ENCODE results near the gene PRDM1.

PRDM1 gene

DNA sequence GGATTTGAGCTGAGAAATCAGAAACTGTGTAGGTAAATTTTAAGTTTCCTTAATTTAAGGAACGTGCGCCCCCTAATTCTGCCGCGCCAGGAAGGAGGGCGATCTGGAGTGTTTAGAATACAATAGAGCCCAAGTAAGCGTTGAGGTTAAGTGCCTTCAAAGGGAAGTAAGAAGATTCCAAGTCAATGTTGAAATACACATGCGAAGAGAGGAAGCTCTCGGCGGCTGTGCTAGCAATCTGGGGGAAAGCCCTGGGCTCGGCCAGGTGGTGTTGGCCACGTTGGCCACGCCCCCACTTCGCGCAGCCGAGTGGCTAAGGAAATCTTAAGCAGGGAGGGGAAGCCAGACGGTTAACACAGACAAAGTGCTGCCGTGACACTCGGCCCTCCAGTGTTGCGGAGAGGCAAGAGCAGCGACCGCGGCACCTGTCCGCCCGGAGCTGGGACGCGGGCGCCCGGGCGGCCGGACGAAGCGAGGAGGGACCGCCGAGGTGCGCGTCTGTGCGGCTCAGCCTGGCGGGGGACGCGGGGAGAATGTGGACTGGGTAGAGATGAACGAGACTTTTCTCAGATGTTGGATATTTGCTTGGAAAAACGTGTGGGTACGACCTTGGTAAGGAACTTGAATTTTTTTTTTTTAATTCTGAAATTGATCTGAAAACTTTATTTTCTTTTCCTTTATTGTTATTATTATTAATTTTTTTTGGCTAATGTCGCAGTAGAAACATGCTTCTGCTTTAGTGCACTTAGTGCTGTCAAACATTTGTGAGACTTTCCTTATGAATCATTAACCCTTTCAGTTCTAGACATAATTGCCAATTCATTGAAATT lies at the start of gene PRDM1:
TSS of gene PRDM1 (plus strand) at position 353 of the 830 bp plus-strand sequence. CDS start at position 571, 218 bp downstream.
- peak; percentile 73 for DNase-seq

DNA sequence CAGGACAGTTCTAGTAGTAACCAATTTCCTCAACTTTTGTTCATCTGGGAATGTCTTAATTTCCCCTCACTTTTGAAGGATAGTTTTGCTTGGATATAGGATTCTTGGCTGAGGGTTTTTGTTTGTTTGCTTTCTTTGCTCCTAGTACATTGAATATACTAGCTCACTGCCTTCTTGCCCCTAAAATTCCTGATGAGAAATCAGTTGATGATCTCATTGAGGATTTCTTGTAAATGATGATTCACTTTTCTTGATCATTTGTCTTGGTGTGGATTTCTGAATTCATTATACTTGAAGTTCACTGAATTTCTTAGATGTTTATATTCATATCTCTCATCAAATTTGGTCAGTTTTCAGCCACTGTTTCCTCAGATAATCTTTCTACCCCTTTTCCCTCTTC lies 49.1 kb upstream of the PRDM1 start:
- DNase-seq, result no peak

DNA sequence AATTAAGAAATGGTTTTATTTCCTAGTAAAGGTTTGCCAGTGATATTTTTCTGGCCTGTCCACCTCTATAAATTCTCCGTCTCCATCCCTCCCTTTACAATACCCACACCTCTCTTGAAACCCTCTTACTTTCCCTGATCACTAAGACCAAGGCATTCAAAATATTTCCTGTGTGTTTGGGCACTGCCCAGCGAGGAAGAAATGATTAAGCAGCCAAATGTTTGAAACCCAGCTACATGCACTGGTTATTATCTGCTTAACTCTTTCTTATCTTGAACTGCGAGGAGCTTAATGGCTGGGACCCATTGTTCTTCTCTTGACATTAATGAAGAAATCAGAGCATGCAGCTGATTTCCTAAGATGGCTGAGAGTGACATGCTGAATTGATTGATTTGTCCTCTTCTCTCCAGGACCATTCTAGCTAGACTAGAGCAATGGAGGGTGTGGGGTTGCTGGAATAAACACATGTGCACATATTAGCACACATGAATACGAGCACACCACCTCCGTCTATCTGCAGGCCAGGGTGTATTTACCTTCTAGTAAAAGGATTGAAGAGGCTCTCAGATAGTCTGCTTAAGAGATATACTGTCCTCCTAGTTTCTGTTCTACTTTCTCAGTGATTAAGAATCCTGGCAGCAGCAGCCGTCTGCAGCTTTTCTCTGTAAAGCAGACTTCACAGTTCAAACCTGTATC lies 46.1 kb upstream of the PRDM1 start:
- no peak for DNase-seq

DNA sequence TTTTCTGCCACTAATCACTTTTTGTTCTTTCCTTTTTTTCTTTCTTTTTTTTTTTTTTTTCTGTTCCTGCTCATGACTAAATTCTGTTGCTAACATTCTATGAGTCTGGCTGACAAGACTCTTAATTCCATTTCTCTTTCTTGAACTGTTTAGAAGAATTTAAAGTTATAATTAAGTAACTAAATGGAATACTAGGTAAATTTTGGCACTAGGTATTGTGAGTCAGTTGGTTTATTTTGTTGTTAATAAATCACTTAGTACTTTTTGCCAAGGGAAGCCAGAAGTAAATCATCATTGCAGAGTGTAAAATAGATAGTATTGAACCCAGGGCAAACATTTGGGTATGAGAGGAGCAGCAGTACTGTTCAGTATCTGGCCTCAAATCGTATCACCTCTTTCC lies 42.0 kb upstream of the PRDM1 start:
- DNase-seq, result no peak

DNA sequence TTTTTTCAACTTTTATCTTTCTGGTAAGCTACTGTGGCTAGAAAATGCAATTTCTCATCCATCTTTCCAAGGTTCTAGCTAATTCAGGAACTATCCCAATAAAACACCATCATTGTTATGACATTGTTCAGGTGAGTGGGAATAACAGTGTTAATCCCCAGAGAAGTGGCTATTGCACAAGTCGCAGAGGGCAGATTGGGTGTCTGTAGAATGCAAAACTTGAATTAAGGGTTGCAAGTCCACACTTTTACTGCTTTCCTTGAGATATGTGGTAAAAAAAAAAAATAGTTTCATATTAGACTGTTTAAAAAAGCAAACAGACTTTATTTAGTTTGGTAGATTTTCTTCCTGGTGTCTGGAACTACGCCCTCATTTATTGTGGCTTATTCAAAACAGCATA lies 41.1 kb upstream of the PRDM1 start:
- no peak for DNase-seq

DNA sequence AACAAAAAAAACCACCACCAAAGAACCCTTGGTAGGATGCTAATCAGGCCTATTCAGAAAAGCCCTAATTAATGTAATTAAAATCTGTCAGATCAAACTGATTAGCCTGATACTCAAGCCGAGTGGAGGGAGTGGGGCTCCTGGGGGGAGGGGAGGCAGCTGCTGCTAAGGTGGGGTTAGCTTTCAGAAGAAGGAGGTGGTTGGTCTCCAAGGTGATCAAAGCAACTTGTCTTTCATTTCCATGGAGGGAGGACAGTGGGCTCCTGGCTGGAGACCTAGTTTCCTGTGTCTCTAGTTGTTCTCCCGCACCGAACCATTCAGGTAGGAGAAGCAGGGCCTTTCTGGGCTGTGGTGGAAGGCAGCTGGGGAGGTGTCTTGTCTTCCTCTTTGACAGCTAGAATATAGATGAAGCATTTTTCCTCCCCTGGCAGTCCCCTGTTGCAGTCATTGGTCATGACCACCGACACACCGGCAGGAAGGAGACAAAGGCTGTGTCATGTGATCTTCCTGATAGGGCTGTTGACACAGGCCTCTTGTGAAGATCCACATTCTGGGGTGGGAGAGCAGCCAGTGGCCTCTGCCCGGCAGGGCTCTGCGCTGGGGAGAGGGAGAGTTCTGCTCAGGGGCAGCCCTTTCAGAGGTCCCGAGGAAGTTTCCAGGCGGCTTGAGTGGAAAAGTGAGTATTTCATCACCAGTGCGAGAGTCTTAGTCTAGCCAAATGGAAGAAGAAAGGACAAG lies 39.9 kb upstream of the PRDM1 start:
- no peak for DNase-seq

DNA sequence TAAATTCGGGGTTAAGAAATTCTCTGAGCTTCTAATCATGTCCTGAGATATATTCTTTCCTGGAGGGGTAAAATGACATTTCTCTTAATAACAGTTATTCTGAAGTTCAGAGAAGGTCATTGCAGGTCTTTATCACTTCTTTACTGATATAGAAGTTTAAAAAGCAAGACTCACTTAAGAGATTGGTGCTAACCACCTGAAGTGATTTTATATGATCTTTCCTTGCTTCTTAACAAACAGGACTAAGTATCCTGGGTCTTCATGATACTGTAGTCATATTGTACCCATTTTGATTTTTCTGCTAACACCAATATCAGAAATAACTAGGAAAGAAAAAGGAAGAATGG lies 39.3 kb upstream of the PRDM1 start:
- DNase-seq, result no peak

DNA sequence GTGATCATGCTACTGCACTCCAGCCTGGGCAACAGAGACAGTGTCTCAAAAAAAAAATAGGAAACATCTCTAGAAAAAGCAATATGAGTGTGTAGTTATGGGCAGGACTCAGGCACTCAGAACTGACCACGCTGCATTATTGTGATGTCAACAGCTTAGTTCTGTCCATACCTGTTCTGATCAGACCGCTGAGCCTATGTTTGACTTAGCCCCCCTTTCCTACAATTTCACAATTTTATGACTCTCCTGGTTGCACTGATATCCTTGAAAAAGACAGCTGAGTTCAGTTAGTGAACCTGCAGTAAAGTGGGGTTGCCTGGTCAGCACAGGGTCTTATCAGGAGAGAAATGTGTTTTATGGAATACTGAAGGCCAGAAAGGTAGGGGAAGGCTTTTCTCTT lies 37.8 kb upstream of the PRDM1 start:
- DNase-seq, result no peak

DNA sequence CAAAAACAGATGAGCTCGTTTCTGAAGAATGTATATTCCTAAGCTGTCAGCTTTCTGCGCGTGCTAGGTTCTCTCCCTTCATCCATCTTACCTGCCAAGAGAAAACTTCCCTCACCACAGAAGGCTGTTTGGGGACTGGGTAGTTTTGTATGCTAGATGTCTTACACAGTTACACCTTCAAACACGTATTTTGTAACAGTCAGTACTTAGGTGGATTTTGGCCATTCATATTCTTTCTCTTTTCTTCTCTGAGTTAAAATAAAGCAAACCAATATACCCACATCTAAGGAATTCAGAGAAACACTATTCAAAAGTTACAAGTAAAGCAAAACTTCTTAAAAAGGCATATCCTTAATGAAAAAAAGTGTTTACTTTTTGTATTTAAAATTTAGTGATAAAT lies 35.6 kb upstream of the PRDM1 start:
- DNase-seq, result no peak

DNA sequence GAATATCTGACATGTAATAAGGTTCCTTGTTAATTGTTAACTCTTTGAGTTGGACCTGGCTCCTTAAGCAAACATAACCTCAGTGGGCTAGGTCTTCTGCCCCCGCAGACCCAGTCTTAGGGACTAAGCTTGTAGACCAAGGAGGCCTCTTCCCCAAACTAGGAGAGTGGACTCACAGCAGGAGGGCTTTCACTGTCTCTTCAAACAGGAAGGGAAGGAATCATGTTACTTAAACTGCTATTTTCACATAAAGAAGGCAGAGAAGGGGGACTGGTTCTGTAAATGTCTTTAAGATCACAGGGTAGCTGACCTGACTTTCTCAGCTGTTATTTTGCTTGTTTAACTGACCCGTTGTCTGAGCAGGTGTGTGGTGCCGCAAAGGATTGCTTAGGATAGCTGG lies 34.9 kb upstream of the PRDM1 start:
- no peak for DNase-seq

DNA sequence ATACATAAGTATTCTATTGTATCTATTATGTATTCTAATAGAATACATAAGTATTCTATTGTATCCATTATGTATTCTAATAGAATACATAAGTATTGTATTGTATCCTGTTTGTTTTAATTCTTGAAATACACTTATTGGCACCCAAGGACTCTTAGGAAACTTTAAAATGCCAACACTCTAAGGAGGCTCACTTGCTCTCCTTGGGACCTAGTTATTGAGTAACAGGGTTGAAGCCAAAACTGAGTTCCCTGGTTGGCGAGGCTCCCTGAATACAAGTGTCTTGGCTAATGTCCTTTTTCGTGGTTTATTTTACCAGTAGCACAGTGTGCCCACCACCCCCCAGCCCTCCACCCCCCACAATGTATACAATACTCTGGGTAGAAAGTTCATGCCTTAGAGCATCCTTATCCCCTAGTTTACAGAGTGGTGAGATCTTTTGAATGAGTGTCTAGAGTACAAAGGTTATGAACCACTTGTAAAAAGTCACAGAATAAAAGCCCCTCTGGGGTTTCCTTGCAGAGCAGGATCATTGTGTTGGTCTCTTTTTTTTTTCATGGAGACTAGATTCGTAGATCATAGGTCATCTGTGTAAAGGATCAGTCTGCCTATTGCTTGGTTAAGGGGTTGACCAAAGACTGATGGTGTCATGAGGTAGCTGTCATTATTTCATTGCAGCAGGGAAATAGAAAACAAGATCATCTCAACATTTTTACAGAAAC lies 32.5 kb upstream of the PRDM1 start:
- DNase-seq, result no peak

DNA sequence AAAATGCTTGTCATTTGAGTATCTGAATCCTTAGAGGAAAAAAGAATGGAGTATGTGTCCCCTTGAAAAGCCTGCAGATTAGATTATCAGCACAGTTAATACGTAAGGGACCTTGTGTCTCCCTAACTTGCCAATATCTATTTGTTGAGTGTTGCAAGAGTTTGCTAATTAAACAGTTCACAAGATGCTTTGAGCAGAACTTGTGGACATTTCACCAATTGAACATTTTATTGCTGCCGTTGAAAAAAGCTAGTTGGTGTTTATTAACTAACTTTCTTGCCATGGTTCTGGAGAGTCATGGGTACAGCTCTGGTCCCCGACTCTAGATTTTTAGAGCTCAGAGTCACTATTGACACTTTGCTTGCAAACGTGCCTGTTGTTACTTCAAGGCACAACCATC lies 30.6 kb upstream of the PRDM1 start:
- DNase-seq, result no peak

DNA sequence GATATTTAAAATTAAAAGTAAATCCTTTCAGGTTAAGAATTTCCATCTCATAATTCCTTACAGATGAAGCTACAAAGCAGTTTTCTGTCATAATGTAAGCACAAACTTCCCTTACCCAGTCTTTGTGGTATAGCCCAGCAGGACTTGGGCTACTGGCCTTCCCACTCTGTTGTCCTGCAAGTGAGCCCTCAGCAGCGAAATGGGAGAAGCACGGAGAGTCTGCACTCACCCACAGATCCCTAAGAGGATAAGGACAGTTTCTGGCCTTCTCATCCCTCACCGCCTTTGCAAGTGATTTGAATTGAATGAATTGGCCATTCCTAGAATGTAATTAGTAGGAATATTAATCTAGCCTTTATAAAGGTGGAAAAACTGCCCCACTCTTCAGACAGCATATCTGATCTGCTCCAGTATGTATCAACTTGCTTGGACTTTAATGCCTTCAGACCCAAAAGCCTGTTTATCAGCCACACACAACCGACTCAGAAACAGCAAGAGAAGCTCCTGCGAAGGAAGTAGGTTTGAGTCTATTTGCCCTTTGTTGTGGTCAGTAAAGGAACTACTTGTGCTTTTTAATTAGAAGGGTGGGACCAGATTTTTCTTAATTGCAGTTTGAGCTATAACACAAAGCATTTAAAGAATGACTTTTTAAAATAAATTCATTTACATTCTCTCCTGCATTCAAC lies 29.9 kb upstream of the PRDM1 start:
- DNase-seq, result no peak

DNA sequence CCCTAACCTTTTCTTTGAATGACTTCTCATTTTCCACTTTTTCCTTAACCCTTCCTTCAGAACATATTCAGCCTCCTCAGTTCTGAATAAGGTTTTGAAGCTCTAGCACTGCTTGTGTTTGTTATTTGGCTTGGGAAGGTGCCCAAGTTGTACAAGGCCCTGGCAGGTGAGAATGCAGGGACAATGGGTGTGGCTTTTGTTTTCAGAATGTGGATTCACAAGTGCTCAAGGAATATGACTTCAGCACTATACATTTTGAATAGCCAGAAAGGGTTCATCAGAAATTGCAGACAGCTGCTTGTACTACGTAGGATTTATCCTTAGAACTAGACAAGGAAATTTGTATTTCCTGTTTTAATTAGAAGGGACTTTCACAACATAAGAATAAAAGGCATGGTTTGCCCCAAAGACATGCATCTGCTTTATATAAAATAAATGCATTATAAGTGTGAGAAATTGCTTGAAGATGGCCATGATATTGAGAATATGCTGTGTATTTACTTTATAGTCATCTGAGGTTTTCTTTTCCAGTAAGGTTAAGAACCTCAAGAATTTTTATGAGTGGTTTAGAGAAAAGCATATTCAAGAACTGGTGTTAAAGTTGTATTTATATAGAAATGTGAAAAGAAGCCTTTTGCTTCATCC lies 29.3 kb upstream of the PRDM1 start:
- no peak for DNase-seq

DNA sequence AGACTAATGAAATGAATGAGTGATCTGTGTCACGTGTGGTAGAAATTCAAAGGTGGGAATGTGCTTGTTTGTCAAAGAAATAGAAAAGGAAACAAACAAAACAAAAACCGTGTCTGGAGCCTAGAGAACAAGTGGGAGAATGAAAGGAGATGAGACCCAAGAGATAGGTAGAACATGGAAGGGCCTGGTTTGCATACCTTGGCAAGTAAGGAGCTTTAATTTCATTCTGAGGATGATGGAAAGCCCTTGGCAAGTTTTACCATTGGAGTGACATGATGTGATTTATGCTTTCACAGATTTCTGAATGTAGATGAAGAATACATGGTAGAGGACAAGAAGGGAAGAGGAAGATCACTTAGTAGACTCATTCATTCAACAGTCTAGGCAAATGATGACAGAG lies 26.8 kb upstream of the PRDM1 start:
- DNase-seq, result no peak

DNA sequence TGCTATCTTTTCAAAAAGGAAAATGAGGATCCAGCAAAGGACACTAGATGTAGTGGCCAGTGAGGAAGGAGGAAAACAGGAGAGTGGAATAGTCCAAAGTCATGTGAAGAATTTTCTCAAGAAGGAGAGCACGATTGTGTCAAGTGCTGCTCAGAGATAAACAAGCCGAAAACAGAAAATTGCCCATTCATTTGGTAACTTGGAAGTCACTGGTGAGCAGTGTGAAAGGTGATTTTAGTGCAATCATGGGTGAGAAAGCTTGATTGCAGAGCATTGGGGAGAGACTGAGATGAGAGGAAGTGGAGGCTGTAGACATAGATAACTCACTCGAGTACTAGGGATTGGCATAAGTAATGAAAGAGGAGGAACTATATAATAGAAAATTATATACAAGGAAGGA lies 26.0 kb upstream of the PRDM1 start:
- DNase-seq, result no peak

DNA sequence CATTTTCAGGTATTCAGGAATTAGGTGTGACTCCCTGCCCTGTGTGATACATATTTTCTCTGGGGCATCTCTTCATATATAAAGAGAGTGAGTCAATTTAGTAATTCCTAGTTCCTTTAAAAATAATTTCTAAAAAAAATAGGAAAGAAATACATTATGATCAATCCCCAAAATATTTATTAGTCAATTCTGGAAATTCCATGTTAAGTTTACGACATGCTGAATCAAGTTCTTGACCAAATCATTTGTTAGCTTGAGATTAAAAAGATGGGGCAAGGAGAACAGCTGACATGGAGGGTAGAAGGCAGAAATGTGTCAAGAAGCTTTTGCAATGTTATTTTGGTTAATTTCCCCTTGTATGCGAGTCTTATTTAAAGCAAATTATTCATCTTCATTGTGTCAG lies 22.7 kb upstream of the PRDM1 start:
- DNase-seq, result no peak

DNA sequence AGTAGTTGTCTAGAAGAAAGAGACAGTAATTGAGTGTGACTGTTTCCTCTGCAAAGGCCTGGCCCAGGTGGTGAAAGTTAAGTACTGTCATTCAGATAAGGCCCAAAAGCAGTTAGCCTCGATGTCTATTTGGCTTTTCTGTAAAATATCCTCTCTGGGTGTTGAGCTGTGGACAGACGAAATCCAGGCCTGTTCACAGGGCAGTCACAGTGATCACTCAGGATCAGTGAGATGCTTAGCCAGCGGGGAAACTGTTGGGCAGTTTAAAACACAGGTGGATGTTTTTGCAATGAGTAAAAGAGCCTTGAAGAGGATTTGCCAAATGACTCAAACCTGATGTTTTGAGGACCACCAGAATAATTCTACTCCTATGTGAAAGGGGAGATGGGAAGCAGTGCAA lies 22.0 kb upstream of the PRDM1 start:
- no peak for DNase-seq

DNA sequence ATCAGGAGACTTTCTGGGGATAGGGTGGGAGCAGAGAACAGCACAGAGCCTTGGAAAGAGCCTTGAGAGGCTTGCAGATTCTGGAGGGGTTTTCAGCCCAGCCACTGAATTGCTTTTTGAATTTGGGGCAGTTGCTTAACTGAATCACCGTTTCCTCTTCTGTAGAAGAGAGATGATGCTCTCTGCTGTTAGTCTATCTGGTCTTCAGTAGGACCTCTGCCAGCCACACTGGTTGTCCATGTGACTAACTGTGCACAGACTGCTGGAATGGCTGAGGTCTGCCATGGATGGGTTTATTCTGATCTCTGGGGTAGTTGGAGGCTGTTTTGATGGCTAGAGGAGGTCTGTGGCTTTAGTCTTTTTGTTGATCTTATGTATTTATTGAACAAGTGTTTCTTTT lies 21.4 kb upstream of the PRDM1 start:
- DNase-seq, result no peak

DNA sequence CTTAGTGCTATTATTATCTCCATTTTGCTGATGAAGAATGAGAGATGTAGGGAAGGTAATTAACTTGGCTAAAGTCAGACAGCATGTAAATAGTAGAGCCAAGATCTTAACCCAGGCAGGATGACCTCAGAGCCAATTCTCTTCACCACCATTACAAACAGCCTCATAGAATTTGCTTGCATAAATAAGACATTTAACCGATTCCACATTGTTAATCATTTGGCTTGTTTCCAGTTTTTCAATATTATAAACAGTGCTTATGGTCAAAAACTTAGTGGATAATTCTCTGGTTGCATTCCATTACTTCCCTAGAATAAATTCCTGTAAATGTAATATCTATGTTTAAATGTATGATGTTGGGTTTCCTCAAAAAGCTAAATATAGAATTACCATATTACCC lies 19.1 kb upstream of the PRDM1 start:
- no peak for DNase-seq

DNA sequence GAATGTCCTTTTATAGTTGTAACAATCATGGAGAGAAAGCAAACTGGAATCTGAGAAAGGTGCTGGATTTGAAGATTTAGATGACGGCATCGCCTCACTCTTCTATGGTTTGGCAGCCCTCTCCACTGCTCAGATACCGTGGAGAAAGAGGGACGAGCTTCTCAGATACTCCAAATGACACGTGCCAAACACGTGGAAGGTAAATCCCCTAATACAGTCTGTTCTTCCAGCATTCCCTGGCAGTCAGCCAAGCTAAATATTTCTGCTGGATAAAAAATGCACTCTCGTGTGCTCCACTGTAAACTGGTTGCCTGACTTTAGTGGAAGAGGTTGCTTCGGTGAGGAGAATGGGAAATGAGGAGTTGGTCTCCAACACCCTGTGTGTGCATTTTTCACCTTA lies 16.7 kb upstream of the PRDM1 start:
- no peak for DNase-seq

DNA sequence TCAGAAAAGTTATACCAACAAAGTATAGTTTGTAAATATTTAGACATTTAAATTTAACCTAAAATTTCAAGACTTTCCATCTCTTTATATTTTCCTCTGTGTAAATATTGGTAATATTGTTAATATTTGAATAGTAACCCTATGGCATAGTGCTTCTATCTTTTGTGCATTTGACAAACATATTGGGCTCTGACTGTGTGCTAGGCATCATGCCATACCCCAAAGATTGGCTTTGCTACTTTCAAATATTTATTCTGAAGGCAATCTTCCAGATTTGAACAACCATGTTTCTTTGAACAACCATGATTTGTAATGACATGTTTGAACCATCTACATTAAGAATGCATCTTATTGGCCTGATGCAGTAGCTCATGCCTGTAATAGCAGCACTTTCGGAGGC lies 15.5 kb upstream of the PRDM1 start:
- no peak for DNase-seq
